Caco-2 (cell line): ENCODE results near the gene LRBA. TPM values are rescaled to one million over a fixed set of nuclear protein-coding genes. Genes with fewer than 3 reads are reported as not detected.

Source experiments
- BruUV-seq: library from RNA; stranded (reverse); fragments of 400-500 nt; replicated peaks from 2 replicates; lab custom pipeline; 2021; lab: Mats Ljungman, UMichigan
- CTCF ChIA-PET: fragments of 300-600 bp; sonication (Branson Sonifier 250); formaldehyde crosslinking; loops from one replicate; lab custom pipeline; 2022; ENCODE audit warnings: antibody characterized with exemption; lab: Charles Lee
- POLR2A ChIA-PET: fragments of 300-600 bp; sonication (Branson Sonifier 250); formaldehyde crosslinking; loops from one replicate; lab custom pipeline; 2022; ENCODE audit warnings: antibody characterized with exemption; lab: Charles Lee
- DNase-seq, 2 experiments: peaks; one replicate each; pipeline versions ENCODE4 v3.0.0 to v3.0.0-alpha.2; 2020 to 2022
- H3K27me3 ChIP-seq: replicated peaks from 2 replicates; pipeline ENCODE4 v1.6.0; 2011; ENCODE audit warnings: low read length; ENCODE audit not compliant: control insufficient read depth, insufficient read depth
- H3K36me3 ChIP-seq: 2 replicates; pipeline ENCODE4 v1.5.1; 2011; ENCODE audit warnings: low read length; ENCODE audit not compliant: control insufficient read depth, insufficient read depth
- H3K4me1 ChIP-seq: fragments of 250-450 bp; sonication (Bioruptor Pico); 2 replicates; pipeline ENCODE4 v1.5.1; 2020; ENCODE audit warnings: mild to moderate bottlenecking
- H3K4me3 ChIP-seq: 2 replicates; pipeline ENCODE4 v1.5.1; 2011; ENCODE audit warnings: low read depth, mild to moderate bottlenecking, control low read depth, low read length
- H3K9me3 ChIP-seq: fragments of 250-450 bp; sonication (Bioruptor Pico); 2 replicates; pipeline ENCODE4 v1.5.1; 2020; ENCODE audit warnings: mild to moderate bottlenecking, moderate library complexity
- H3K27ac Mint-ChIP-seq: one replicate; pipeline ENCODE4 v1.8.0; 2022; ENCODE audit warnings: mixed read lengths; ENCODE audit not compliant: unreplicated experiment
- H3K27me3 Mint-ChIP-seq: one replicate; pipeline ENCODE4 v1.8.0; 2022; ENCODE audit warnings: mixed read lengths; ENCODE audit not compliant: insufficient read depth, unreplicated experiment
- H3K36me3 Mint-ChIP-seq: one replicate; pipeline ENCODE4 v1.8.0; 2022; ENCODE audit warnings: mild to moderate bottlenecking, mixed read lengths; ENCODE audit not compliant: insufficient read depth, unreplicated experiment
- H3K4me1 Mint-ChIP-seq: one replicate; pipeline ENCODE4 v1.8.0; 2022; ENCODE audit warnings: low read depth, mixed read lengths; ENCODE audit not compliant: unreplicated experiment
- H3K4me3 Mint-ChIP-seq: one replicate; pipeline ENCODE4 v1.8.0; 2022; ENCODE audit warnings: mild to moderate bottlenecking, moderate library complexity, mixed read lengths; ENCODE audit not compliant: unreplicated experiment
- H3K9me3 Mint-ChIP-seq: one replicate; pipeline ENCODE4 v1.8.0; 2022; ENCODE audit warnings: mixed read lengths; ENCODE audit not compliant: unreplicated experiment
- CTCF ChIP-seq, 2 experiments: fragments of 200-600 bp in 1 of 2; IDR thresholded peaks; 1 replicate in 1 of 2; 2 replicates in 1 of 2; pipeline versions ENCODE4 v1.5.1 to v1.8.0; 2011 to 2022; ENCODE audit warnings: antibody characterized with exemption in 1 of 2, control low read depth in 1 of 2, inconsistent platforms in 1 of 2, low read depth in 1 of 2, low read length in 1 of 2, mild to moderate bottlenecking in 1 of 2, moderate library complexity in 1 of 2; ENCODE audit not compliant: insufficient read depth in 1 of 2, severe bottlenecking in 1 of 2, unreplicated experiment in 1 of 2
- intact Hi-C: fragments of 100-400 bp; cut with micrococcal nuclease; formaldehyde crosslinking; loops from one replicate; pipeline ENCODE4 v1.10.0; 2022; ENCODE audit not compliant: unreplicated experiment
- total RNA-seq: library from RNA; stranded (reverse); gene quantifications from 2 replicates; pipeline ENCODE4 v1.2.3, GENCODE V29; 2022

The LRBA gene
- total RNA-seq, 1 experiment from 2014 or later = 53.2 TPM

- Mint-ChIP-seq H3K4me1 (peaks cover 6% of the 10 kb centered on the region), H3K27me3 (no peaks in the 10 kb centered on the region), H3K27ac (no peak overlapping the region), H3K9me3 (no peaks in the 10 kb centered on the region), H3K4me3 (no peak overlapping the region), H3K36me3 (peaks cover 6% of the 10 kb centered on the region)
- POLR2A ChIA-PET = no interaction called here
- Histone ChIP-seq H3K9me3 (no peaks in the 10 kb centered on the region), H3K36me3 (no peaks in the 10 kb centered on the region), H3K27me3 (no peaks in the 10 kb centered on the region), H3K4me3 (no peak overlapping the region), H3K4me1 (peaks cover 12% of the 10 kb centered on the region)
- DNase-seq = no peak
- intact Hi-C loops = no loop called here
- TF ChIP-seq CTCF (IDR thresholded peaks at IDR 0.05; ENCODE audit: insufficient read depth in 1 of 2, low read depth in 1 of 2, low read length in 1 of 2, severe bottlenecking in 1 of 2, unreplicated experiment in 1 of 2) = no peak
- CTCF ChIA-PET = no interaction called here
- no TSS peak for BruUV-seq
Measured at GRCh38 chr4:150782311-150782710, 232.8 kb downstream of the LRBA start.

- CTCF ChIA-PET = no interaction called here
- Histone ChIP-seq H3K4me1 (peaks cover 19% of the 10 kb centered on the region), H3K4me3 (no peak overlapping the region), H3K9me3 (no peaks in the 10 kb centered on the region), H3K36me3 (no peaks in the 10 kb centered on the region), H3K27me3 (no peaks in the 10 kb centered on the region)
- Mint-ChIP-seq H3K4me1 (peaks cover 7% of the 10 kb centered on the region), H3K27ac (no peak overlapping the region), H3K4me3 (no peak overlapping the region), H3K36me3 (peaks cover 6% of the 10 kb centered on the region), H3K9me3 (peaks cover under 1% of the 10 kb centered on the region), H3K27me3 (no peaks in the 10 kb centered on the region)
- POLR2A ChIA-PET = no interaction called here
- intact Hi-C loops = no loop called here
- no peak for DNase-seq
- no peak for TF ChIP-seq CTCF (IDR thresholded peaks at IDR 0.05; ENCODE audit: insufficient read depth in 1 of 2, low read depth in 1 of 2, low read length in 1 of 2, severe bottlenecking in 1 of 2, unreplicated experiment in 1 of 2)
- no TSS peak for BruUV-seq
Measured at GRCh38 chr4:150781191-150781590, 233.9 kb downstream of the LRBA start.

DNA sequence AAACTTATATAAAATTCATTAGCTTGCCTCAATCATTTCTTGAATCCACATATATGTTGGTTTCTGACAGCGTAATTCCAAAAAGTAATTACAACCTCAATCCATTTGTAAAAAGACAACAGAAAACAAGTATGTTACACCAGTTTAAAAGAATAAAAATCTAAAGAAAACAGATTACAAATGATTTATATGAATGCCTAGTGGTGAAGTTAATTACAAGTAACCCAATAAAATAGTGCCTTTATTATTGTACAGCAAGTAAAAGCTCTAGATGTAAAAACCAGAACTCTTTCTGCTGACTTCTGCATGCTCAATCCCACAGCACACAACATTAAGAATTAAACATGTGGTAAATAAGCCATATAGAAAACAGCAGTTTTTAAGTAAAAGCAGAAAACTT is 235.4 kb downstream of the LRBA start:
- no peaks in the 10 kb centered on the region for H3K27me3 ChIP-seq
- H3K36me3 Mint-ChIP-seq = peaks cover 12% of the 10 kb centered on the region
- H3K4me1 ChIP-seq = peaks cover 28% of the 10 kb centered on the region
- BruUV-seq = no TSS peak
- H3K9me3 ChIP-seq = no peaks in the 10 kb centered on the region
- no peak for TF ChIP-seq CTCF (IDR thresholded peaks at IDR 0.05; ENCODE audit: insufficient read depth in 1 of 2, low read depth in 1 of 2, low read length in 1 of 2, severe bottlenecking in 1 of 2, unreplicated experiment in 1 of 2)
- no peak for DNase-seq
- no peaks in the 10 kb centered on the region for H3K27me3 Mint-ChIP-seq
- peaks cover 11% of the 10 kb centered on the region for H3K9me3 Mint-ChIP-seq
- ChIA-PET POLR2A (no interaction called here), CTCF (no interaction called here)
- H3K27ac Mint-ChIP-seq = no peak overlapping the region
- H3K4me1 Mint-ChIP-seq = peaks cover 20% of the 10 kb centered on the region
- intact Hi-C loops = no loop called here
- H3K4me3 ChIP-seq = no peak overlapping the region
- no peak overlapping the region for H3K4me3 Mint-ChIP-seq
- no peaks in the 10 kb centered on the region for H3K36me3 ChIP-seq
